HG03432 (cell line): ENCODE measurements around the gene SUCLG2.

Experiments used
- ATAC-seq: cut with Tn5 transposase; IDR thresholded peaks from one replicate; pipeline ENCODE4 v1.9.1; 2021; ENCODE audit warnings: mild to moderate bottlenecking, moderate library complexity; ENCODE audit not compliant: unreplicated experiment

Gene SUCLG2

DNA sequence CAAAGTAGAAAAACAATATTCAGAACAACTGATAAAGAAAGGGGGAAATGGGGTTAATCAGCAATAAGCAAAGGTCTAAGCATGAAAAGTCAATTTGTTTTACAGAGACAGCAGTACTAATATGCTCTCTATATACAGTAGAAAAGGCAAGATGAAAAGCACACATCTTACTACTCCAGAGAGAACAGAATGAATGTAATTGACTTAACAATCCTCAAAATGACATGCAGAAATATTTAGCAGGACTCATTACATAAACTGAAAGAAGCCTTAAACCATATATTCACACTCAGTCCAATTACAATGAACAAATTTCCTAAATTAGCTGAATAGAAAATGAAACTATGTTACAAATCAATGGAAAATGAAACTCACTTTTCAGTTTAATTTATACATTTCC, 319.8 kb downstream of the SUCLG2 start:
- ATAC-seq = no peak

DNA sequence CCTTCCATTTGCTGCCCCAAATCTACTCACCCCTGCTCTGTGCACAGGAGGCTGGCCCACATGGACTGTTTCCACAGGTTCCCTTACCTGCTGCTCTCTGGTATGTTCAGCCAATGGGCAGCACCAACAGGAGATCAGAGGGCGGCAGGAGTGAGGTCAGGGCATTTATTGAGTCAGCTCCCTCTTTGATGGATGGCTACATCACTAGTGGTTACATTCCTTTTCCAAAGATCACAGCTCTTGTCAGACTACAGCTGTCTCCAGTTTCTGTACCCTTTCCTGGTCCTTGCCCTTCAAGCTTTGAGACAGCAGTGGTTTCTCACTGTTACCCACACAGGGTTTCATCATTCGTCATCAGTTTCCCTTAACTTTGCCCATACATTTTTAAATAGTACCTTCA, 325.1 kb downstream of the SUCLG2 start:
- peak; percentile 85 for ATAC-seq

DNA sequence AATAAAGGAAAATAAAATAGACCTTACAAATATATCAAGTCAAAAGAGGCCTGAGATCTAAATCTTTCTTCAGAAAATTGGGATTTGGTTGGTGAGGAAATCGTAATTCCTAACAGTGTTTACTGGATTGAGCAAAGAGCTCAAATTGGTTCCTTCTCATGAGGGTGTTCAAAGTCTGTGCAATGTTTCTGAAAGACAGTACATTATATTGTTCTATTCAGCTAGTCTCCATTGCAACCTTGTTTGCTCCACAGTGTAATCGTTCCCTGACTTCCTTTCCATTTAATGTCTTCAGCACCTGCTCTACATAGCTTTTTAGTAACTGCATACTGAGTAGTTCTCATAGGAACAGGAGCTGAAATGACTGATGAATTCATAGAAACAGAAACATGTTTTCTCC, 326.8 kb downstream of the SUCLG2 start:
- no peak for ATAC-seq

DNA sequence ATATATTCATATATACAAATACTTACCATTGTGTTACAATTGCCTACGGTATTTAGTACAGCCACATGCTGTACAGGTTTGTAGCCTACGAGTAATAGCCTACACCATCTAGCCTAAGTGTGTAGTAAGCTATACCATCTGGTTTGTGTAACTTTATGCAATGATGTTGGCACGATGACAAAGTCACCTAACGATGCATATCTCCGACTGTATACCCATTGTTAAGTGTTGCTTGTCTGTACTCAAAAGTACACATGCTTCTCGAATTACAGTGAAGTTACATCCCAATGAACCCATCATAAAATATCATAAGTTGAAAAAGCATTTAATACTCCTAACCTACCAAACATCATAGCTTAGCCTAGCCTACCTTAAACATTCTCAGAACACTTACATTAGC, 329.2 kb downstream of the SUCLG2 start:
- ATAC-seq = no peak
